ENCODE results near the gene NAT14. TPM values are rescaled to one million over a fixed set of nuclear protein-coding genes. Genes with fewer than 3 reads are reported as not detected.
A peak's percentile ranks its signal among the peaks of the same experiment; 100 is the strongest.

NAT14 gene
- total RNA-seq, 2 donors from 2014 or later = 51.3 to 67.1 TPM

DNA sequence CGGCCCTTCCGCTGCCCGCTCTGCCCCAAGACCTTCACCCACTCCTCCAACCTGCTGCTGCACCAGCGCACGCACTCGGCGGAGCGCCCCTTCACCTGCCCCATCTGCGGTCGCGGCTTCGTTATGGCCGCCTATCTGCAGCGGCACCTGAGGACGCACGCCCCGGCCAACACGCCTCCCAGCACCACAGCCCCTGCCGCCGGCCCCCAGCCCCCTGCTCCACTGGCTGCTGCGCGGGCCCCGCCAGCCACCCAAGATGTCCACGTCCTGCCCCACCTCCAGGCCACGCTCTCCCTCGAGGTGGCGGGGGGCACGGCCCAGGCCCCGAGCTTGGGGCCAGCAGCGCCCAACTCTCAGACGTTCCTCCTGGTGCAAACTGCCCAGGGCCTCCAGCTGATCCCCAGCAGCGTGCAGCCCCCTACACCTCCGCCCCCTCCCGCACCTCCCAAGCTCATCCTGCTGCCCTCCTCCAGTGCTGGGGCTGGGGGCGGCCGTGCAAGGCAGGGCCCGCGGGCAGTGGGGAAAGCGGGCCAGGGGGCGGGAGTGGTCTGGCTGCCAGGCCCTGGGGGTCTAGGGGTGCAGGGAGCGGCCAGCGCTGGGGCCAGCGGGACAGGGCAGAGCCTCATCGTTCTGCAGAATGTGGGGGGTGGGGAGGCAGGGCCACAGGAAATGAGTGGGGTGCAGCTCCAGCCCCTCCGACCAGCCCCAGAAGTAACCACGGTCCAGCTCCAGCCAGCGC, 1.9 kb upstream of the NAT14 start:
- Mint-ChIP-seq H3K27me3 (ENCODE audit: insufficient read depth) (no peaks in the 10 kb centered on the region), H3K36me3 (ENCODE audit: low read depth) (peaks cover 7% of the 10 kb centered on the region), H3K9me3 (no peaks in the 10 kb centered on the region), H3K27ac (no peak overlapping the region), H3K4me1 (peaks cover 15% of the 10 kb centered on the region), H3K4me3 (no peak overlapping the region)
- Histone ChIP-seq H3K27ac (ENCODE audit: low read depth, low read length) (no peak overlapping the region), H3K4me3 (ENCODE audit: low read length) (no peak overlapping the region), H3K9ac (ENCODE audit: extremely low read depth, low read length, poor library complexity, severe bottlenecking) (no peak overlapping the region), H3K27me3 (ENCODE audit: control insufficient read depth, insufficient read depth, low read length, poor library complexity, severe bottlenecking) (no peaks in the 10 kb centered on the region), H3K36me3 (ENCODE audit: control insufficient read depth, insufficient read depth, low read length) (peaks cover 5% of the 10 kb centered on the region), H3K9me3 (ENCODE audit: control insufficient read depth, low read length) (no peaks in the 10 kb centered on the region), H3K4me1 (ENCODE audit: control insufficient read depth, insufficient read depth, low read length) (peaks cover 13% of the 10 kb centered on the region)
- DNase-seq = peak; percentile 47
- TF ChIP-seq, protein P1, sequence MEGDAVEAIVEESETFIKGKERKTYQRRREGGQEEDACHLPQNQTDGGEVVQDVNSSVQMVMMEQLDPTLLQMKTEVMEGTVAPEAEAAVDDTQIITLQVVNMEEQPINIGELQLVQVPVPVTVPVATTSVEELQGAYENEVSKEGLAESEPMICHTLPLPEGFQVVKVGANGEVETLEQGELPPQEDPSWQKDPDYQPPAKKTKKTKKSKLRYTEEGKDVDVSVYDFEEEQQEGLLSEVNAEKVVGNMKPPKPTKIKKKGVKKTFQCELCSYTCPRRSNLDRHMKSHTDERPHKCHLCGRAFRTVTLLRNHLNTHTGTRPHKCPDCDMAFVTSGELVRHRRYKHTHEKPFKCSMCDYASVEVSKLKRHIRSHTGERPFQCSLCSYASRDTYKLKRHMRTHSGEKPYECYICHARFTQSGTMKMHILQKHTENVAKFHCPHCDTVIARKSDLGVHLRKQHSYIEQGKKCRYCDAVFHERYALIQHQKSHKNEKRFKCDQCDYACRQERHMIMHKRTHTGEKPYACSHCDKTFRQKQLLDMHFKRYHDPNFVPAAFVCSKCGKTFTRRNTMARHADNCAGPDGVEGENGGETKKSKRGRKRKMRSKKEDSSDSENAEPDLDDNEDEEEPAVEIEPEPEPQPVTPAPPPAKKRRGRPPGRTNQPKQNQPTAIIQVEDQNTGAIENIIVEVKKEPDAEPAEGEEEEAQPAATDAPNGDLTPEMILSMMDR (conservative IDR thresholded peaks at IDR 0.05) = no peak
- 95% methylated on average over 15 to 47 of the region's 47 CpGs for WGBS, 2 experiments (ENCODE audit: insufficient coverage in 1 of 2, insufficient read length in 1 of 2)

DNA sequence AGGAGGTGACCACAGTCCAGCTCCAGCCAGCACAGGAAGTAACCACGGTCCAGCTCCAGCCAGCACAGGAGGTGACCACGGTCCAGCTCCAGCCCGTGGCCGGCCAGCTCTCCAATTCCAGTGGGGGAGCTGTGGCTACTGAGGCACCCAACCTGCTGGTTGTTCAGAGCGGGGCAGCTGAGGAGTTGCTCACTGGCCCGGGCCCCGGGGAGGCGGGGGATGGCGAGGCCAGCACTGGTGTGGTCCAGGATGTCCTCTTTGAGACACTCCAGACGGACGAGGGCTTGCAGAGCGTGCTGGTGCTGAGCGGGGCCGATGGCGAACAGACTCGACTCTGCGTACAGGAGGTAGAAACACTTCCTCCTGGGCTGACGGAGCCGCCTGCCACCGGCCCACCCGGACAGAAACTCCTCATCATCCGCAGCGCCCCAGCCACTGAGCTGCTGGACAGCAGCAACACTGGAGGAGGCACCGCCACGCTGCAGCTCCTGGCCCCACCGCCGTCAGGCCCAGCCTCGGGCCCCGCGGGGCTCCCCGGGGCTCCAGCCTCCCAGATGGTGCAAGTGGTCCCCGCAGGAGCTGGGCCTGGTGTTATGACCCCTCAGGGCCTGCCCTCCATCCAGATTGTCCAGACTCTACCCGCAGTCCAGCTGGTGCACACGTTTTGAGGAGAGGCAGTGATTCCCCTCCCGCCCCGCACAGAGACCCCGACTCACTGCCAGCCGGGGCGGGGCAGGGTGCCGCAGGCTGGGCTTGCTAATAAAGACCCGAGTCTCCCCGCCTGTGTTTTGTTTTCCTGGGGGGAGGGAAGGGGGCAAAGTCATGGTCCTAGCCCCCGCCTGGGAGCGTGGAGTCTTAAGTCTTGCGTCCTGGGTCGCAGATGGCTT, 1.0 kb upstream of the NAT14 start:
- Mint-ChIP-seq H3K27me3 (ENCODE audit: insufficient read depth) (no peaks in the 10 kb centered on the region), H3K36me3 (ENCODE audit: low read depth) (peaks cover 4% of the 10 kb centered on the region), H3K27ac (no peak overlapping the region), H3K4me1 (peaks cover 15% of the 10 kb centered on the region), H3K4me3 (peak overlapping the region; percentile 76), H3K9me3 (no peaks in the 10 kb centered on the region)
- H3K27me3 ChIP-seq (ENCODE audit: control insufficient read depth, insufficient read depth, low read length, poor library complexity, severe bottlenecking) = no peaks in the 10 kb centered on the region
- peak overlapping the region; percentile 79 for H3K9ac ChIP-seq (ENCODE audit: extremely low read depth, low read length, poor library complexity, severe bottlenecking)
- peak overlapping the region; percentile 86 for H3K27ac ChIP-seq (ENCODE audit: low read depth, low read length)
- H3K4me1 ChIP-seq (ENCODE audit: control insufficient read depth, insufficient read depth, low read length) = peaks cover 13% of the 10 kb centered on the region
- DNase-seq = peak; percentile 66
- peak overlapping the region; percentile 85 for H3K4me3 ChIP-seq (ENCODE audit: low read length)
- H3K36me3 ChIP-seq (ENCODE audit: control insufficient read depth, insufficient read depth, low read length) = peaks cover 5% of the 10 kb centered on the region
- H3K9me3 ChIP-seq (ENCODE audit: control insufficient read depth, low read length) = no peaks in the 10 kb centered on the region
- TF ChIP-seq, protein P1 (conservative IDR thresholded peaks at IDR 0.05) = no peak
- 87 to 95% methylated on average over 29 to 46 of the region's 46 CpGs for WGBS, 2 experiments (ENCODE audit: insufficient coverage in 1 of 2, insufficient read length in 1 of 2)

DNA sequence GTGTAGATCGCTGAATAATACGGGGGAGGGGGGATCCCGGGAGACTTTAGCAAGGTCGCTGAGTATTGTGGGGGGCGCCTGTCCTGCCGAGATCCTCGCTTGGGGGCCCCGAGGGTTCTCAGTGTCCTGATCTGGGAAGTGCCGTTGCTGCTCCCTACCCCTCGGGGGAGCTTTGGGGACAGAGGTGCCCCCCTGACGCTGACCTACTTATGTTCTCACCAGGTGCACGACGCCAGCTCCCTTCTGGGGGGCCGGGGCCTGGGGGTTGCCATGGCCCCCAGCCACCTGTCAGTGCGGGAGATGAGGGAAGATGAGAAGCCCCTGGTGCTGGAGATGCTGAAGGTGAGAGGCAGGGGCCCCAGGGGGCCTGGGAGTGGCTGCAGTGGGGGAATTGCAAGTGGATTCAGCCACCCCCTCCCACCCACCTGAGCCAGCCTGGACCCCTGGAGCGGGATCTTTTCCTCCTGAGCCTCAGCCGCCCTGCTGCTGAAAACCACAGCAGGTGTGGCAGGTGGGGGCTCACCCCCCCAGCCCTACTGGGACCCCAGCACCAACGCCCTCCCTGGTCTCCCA, 537 bp downstream of the NAT14 start:
- H3K27ac ChIP-seq (ENCODE audit: low read depth, low read length) = peak overlapping the region; percentile 86
- Mint-ChIP-seq H3K4me3 (peak overlapping the region; percentile 76), H3K27ac (peak overlapping the region; percentile 89), H3K27me3 (ENCODE audit: insufficient read depth) (no peaks in the 10 kb centered on the region), H3K36me3 (ENCODE audit: low read depth) (no peaks in the 10 kb centered on the region), H3K9me3 (no peaks in the 10 kb centered on the region), H3K4me1 (peaks cover 15% of the 10 kb centered on the region)
- H3K4me1 ChIP-seq (ENCODE audit: control insufficient read depth, insufficient read depth, low read length) = peaks cover 17% of the 10 kb centered on the region
- WGBS, 2 experiments (ENCODE audit: insufficient coverage in 1 of 2, insufficient read length in 1 of 2) = 16 to 28% methylated on average over 7 to 18 of the region's 18 CpGs
- H3K27me3 ChIP-seq (ENCODE audit: control insufficient read depth, insufficient read depth, low read length, poor library complexity, severe bottlenecking) = no peaks in the 10 kb centered on the region
- peak overlapping the region; percentile 85 for H3K4me3 ChIP-seq (ENCODE audit: low read length)
- TF ChIP-seq, protein P1 (conservative IDR thresholded peaks at IDR 0.05) = no peak
- H3K9ac ChIP-seq (ENCODE audit: extremely low read depth, low read length, poor library complexity, severe bottlenecking) = peak overlapping the region; percentile 79
- H3K9me3 ChIP-seq (ENCODE audit: control insufficient read depth, low read length) = no peaks in the 10 kb centered on the region
- H3K36me3 ChIP-seq (ENCODE audit: control insufficient read depth, insufficient read depth, low read length) = peaks cover 5% of the 10 kb centered on the region
- peak; percentile 69 for DNase-seq
